RWPE1 (cell line): ENCODE results near the gene SMIM22.

Experiments
- CTCF ChIA-PET: fragments of 350-600 bp; sonication (Branson Sonifier 250); formaldehyde crosslinking; extraction: SDS; loops from one replicate; lab custom pipeline; 2021; lab: Yijun Ruan, JAX
- POLR2A ChIA-PET: fragments of 400-600 bp; formaldehyde crosslinking; extraction: SDS; loops from one replicate; lab custom pipeline; 2020; ENCODE audit warnings: antibody characterized with exemption; ENCODE audit not compliant: low non-redundant PET; lab: Yijun Ruan, JAX
- DNase-seq: peaks from one replicate; pipeline ENCODE4 v3.0.0; 2012; ENCODE audit warnings: low spot score
- H3K27ac ChIP-seq: fragments of 450-650 bp; 2 replicates; pipeline ENCODE4 v1.5.1; 2017
- TF ChIP-seq, protein P1 (sequence below): fragments of 450-650 bp; conservative IDR thresholded peaks from 2 replicates; pipeline ENCODE4 v1.5.1; 2017; ENCODE audit warnings: low read depth, mild to moderate bottlenecking

The SMIM22 gene

DNA sequence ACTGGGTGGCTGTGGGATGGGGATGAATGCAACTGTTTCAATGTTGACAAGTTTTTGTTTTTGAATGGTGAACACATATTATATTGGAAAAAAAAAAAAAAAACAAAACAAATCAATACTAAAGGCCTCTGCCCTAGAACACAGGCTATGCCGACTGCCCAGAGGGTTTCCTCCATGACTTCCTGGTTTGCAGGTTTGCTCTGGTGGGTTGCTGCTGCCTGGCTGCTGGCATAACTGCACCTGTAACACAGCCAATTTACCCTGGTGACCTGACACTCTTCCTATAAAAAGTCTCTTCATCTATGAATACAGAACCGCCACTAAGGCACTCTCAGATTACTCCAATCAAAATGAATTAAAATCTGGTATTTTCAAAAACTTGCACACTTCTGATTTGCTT is 41.6 kb downstream of the SMIM22 start:
- TF ChIP-seq, protein P1, sequence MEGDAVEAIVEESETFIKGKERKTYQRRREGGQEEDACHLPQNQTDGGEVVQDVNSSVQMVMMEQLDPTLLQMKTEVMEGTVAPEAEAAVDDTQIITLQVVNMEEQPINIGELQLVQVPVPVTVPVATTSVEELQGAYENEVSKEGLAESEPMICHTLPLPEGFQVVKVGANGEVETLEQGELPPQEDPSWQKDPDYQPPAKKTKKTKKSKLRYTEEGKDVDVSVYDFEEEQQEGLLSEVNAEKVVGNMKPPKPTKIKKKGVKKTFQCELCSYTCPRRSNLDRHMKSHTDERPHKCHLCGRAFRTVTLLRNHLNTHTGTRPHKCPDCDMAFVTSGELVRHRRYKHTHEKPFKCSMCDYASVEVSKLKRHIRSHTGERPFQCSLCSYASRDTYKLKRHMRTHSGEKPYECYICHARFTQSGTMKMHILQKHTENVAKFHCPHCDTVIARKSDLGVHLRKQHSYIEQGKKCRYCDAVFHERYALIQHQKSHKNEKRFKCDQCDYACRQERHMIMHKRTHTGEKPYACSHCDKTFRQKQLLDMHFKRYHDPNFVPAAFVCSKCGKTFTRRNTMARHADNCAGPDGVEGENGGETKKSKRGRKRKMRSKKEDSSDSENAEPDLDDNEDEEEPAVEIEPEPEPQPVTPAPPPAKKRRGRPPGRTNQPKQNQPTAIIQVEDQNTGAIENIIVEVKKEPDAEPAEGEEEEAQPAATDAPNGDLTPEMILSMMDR = no peak
- DNase-seq = no peak
- CTCF ChIA-PET = interaction anchor here (0.6 kb wide), 1 partner anchor 20 kb away, joined by 3 read pairs; no protein-coding TSS in a partner anchor
- POLR2A ChIA-PET = no interaction called here
- H3K27ac ChIP-seq = no peak overlapping the region

DNA sequence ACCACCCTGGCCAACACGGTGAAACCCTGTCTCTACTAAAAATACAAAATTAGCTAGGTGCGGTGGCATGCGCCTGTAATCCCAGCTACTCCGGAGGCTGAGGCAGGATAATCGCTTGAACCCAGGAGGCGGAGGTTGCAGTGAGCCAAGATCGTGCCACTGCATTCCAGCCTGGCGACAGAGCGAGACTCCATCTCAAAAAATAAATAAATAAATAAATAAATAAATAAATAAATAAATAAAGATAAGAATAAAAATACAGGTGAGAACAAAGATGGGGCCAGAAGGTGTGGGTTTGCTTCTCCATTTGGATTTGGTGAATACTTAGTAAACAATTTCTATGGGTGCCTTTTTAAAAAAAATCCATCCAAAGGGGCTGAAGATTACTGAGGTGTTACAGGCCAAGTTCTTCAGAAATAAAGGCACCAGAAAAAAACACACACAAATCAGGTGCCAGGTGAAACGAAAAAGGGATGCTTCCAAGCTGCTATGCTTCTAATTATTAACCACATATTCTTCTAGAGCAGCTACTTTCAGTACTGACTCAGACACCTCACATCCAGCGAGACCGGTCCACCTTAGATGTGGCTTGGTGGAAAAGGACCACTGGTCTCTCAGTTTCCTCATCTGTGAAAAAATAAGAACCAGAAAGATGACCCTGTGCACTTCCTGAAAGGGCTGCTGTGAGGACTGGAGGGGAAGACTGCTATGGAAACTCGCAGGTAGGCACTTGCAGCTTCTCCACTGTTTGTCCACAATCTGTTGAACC is 42.7 kb downstream of the SMIM22 start:
- ChIA-PET CTCF (interaction anchor here (0.7 kb wide), 1 partner anchor 253 kb away, joined by 3 read pairs; no protein-coding TSS in a partner anchor), POLR2A (interaction anchor here (0.7 kb wide), 1 partner anchor 32 kb away, joined by 4 read pairs; no protein-coding TSS in a partner anchor)
- TF ChIP-seq, protein P1 = no peak
- H3K27ac ChIP-seq = no peak overlapping the region
- DNase-seq = no peak

DNA sequence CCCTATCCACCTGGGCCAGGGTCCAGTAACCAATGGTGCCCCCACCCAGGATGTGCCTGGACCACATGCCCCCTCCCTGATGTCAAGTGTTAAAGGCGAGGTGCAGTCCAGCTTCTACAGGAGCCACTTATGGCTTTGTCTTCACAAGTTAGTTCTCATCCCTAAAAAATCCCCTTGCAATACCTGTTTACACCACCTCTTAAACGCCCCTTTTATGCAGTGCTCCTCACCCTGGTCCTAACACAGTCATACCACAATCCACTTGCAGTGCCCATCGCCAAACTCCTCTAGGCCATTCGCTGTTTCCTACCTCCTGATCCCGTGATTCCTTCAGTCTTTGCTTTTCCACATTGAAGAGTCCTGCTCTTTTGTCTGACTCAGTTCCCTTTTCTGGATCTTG is 44.8 kb downstream of the SMIM22 start:
- H3K27ac ChIP-seq = no peak overlapping the region
- TF ChIP-seq, protein P1 = no peak
- CTCF ChIA-PET = no interaction called here
- POLR2A ChIA-PET = no interaction called here
- DNase-seq = no peak

DNA sequence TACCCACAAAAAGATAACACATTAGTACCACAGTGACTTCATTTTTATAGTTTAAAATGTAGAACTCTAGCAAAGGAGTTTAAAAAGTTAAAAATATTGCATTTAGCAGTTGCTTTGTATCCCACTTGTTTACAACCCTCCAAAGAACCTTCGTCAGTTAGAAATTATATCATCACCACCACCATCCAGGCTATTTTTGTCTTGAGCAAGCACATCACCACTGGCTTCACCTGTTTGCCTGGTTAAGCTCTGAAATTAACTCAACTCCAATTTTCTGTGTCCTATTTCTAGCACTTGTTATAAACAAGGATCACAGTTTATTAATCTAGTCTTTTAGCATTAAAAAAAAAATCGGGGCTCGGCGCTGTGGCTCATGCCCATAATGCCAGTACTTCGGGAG is 45.8 kb downstream of the SMIM22 start:
- TF ChIP-seq, protein P1 = no peak
- ChIA-PET POLR2A (interaction anchor here (0.7 kb wide), 1 partner anchor 33 kb away, joined by 7 read pairs; no protein-coding TSS in a partner anchor), CTCF (no interaction called here)
- DNase-seq = no peak
- no peak overlapping the region for H3K27ac ChIP-seq
